GM06990 (cell line): Measurements from ENCODE around the gene DCPS.

ENCODE experiments used
- DNase-seq: peaks from one replicate; pipeline ENCODE4 v3.0.0-alpha.2; 2011; ENCODE audit not compliant: insufficient read length; ENCODE audit errors: extremely low read depth
- H3K27me3 ChIP-seq: replicated peaks from 2 replicates; pipeline ENCODE4 v1.6.0; 2011; ENCODE audit warnings: low read length; ENCODE audit not compliant: control insufficient read depth, insufficient read depth
- H3K36me3 ChIP-seq: 2 replicates; pipeline ENCODE4 v1.5.1; 2011; ENCODE audit warnings: low read length; ENCODE audit not compliant: control insufficient read depth, insufficient read depth
- H3K4me3 ChIP-seq: replicated peaks from 2 replicates; pipeline ENCODE4 v1.5.1; 2011; ENCODE audit warnings: low read depth, mild to moderate bottlenecking, control low read depth, low read length
- TF ChIP-seq, protein P1 (sequence below): IDR thresholded peaks from 2 replicates; pipeline ENCODE4 v1.5.1; 2011; ENCODE audit warnings: low read length, control low read depth, mild to moderate bottlenecking, inconsistent platforms; ENCODE audit not compliant: insufficient read depth, poor library complexity, severe bottlenecking

DCPS gene

GRCh38 chr11:126354631-126355323 lies 50.9 kb downstream of the DCPS start:
- peak; percentile 28 for DNase-seq
- TF ChIP-seq, protein P1, sequence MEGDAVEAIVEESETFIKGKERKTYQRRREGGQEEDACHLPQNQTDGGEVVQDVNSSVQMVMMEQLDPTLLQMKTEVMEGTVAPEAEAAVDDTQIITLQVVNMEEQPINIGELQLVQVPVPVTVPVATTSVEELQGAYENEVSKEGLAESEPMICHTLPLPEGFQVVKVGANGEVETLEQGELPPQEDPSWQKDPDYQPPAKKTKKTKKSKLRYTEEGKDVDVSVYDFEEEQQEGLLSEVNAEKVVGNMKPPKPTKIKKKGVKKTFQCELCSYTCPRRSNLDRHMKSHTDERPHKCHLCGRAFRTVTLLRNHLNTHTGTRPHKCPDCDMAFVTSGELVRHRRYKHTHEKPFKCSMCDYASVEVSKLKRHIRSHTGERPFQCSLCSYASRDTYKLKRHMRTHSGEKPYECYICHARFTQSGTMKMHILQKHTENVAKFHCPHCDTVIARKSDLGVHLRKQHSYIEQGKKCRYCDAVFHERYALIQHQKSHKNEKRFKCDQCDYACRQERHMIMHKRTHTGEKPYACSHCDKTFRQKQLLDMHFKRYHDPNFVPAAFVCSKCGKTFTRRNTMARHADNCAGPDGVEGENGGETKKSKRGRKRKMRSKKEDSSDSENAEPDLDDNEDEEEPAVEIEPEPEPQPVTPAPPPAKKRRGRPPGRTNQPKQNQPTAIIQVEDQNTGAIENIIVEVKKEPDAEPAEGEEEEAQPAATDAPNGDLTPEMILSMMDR, result no peak
- Histone ChIP-seq H3K36me3 (no peaks in the 10 kb centered on the region; the same call in 1 of the 2 replicates), H3K27me3 (no peaks in the 10 kb centered on the region), H3K4me3 (peak overlapping the region; percentile 78)

DNA sequence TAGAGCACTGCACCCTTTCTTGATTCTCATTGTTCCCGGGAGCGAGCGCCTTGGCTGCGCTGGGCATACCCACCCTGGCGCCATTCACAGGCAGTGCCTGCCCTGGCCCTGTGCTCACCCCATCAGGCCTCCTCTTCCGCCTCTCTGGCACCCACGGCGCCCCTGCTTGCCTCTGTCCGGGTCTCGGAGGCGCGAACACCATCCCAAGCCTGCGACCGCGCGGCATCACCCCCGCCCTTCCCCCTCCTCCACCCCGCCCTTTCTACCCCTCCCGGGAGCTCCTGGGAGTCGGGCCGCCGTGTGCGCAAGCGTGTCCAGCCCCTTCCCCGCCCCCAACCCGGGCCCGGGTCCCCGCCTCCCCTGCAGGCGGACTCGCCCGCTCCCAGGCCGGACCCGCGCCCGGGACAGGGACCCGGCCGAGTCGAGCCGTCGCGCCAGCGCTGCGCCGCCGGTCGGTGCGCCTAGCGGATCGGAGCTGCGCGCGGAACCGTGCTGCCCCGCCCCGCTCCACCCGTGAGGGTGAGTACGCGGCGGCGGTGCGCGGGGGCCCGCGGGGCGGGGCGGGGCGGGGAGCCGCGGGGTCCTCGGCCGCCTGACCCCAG lies 51.6 kb downstream of the DCPS start, which contains the start of gene ST3GAL4:
TSS of gene ST3GAL4 (plus strand) at position 363 of the 602 bp plus-strand sequence. CDS start 50,470 bp downstream, outside the sequence.
- TF ChIP-seq, protein P1, result no peak

GRCh38 chr11:126355926-126356897 lies 52.4 kb downstream of the DCPS start:
- H3K36me3 ChIP-seq, result no peaks in the 10 kb centered on the region; the same call in 1 of the 2 replicates
- peak overlapping the region; percentile 78 for H3K4me3 ChIP-seq
- peak; percentile 22 for DNase-seq
- TF ChIP-seq, protein P1, result no peak
- no peaks in the 10 kb centered on the region for H3K27me3 ChIP-seq

More for the DNA sequence above, 51.6 kb downstream of the DCPS start, which contains the start of gene ST3GAL4:
- Histone ChIP-seq H3K4me3 (peak within 1 kb of the TSS; percentile 78), H3K27me3 (no peaks in the 10 kb centered on the region), H3K36me3 (no peaks in the 10 kb centered on the region; the same call in 1 of the 2 replicates)
- DNase-seq, result peak; percentile 71

DNA sequence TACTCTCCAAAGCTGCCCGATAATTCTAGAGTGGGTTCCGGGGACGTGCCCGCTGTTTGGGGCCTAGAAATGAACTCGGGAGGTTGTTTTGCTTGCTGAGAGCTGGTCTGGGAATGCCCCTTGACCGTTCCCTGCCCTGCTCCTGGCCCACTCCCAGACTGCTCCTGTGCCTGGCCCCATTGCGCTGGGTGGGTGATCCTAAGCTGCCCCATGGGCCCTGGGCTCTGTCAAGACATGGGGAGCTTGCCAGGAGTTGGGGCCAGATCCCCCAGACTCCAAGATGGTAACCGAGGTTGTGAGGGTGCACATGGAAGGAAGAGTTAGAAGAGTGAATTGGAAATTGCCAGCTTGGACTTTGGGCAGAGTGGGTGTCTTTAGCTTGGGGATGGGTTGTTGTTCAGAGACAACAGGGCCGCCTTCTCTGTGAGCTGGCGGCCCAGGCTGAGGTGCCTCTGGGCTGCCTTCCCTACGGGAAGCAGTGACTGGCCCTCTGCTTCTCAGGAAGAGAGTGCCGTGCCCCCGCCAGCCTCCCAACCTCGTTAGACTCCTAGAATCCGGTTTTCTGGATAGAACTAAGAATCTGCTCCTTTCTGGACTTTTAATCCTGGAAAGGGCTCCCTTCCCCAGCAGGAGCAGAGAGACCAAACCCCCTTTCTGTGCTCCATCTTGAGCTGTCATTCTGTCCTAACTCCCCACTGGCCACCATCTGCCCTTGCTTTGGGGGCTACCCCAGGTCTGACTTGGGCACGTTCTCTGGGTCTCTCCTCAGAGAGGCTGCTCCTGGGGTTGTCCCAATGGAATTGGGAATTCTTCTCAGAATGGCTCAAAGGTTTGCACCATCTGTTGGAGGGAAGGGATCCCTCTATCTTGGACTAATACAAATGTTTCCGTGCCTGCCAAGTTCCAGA lies 53.4 kb downstream of the DCPS start:
- Histone ChIP-seq H3K27me3 (no peaks in the 10 kb centered on the region), H3K36me3 (no peaks in the 10 kb centered on the region; the same call in 1 of the 2 replicates), H3K4me3 (no peak overlapping the region)
- no peak for DNase-seq
- TF ChIP-seq, protein P1, result no peak
